Measurements from ENCODE around the gene SIGLEC15. TPM values are rescaled to one million over a fixed set of nuclear protein-coding genes. Genes with fewer than 3 reads are reported as not detected.
A peak's percentile ranks its signal among the peaks of the same experiment; 100 is the strongest.

Gene SIGLEC15, protein sequence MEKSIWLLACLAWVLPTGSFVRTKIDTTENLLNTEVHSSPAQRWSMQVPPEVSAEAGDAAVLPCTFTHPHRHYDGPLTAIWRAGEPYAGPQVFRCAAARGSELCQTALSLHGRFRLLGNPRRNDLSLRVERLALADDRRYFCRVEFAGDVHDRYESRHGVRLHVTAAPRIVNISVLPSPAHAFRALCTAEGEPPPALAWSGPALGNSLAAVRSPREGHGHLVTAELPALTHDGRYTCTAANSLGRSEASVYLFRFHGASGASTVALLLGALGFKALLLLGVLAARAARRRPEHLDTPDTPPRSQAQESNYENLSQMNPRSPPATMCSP
- under 1 TPM in 3 of 6 donors, not detected in 3; 0.09 to 0.16 (median 0.13) TPM for polyA plus RNA-seq (ENCODE audit: low read depth in 6 of 6)

DNA sequence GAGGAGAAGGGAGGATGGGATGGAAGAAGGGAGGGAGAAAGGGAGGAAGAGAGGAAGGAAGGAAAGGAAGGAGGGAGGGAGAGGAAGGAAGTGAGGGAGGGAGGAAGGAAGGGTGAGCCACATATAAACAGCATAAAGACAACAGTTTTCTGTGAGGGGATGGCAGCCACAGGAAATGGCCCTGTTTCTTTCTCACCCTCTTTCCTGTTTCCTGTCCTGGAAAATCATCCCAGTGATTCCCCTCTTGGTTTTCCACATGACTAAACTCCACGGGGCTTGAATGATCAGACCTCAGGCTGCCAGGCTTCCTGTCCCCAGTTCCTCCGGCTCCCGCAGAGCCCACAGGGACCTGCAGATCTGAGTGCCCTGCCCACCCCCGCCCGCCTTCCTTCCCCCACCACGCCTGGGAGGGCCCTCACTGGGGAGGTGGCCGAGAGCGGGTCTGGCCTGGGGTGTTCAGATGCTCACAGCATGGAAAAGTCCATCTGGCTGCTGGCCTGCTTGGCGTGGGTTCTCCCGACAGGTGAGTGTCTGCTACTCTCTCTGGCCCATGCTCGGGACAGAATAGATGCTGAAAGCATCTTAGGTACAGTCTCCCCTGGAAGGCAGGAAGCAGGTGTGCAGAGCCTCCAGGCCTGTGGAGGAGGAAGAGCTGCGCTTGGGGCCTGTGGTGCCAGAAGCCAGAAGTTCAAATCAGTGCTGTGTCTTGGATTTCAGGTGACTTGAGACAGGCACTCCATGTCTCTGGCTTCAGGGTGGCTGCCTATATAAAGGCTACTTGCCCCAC lies at the start of gene SIGLEC15:
Gene SIGLEC15 (plus strand): TSS at position 418 of the 787 bp plus-strand sequence. CDS start 54 bp downstream, at position 472.
- peak within 1 kb of the TSS in 3 of 8 donors; percentile 42 to 49 (median 47) for H3K4me3 Mint-ChIP-seq
- peaks cover 0 to 19% (median 7%) of the 10 kb centered on the region in 7 donors for H3K9me3 Mint-ChIP-seq
- peaks cover 0 to 5% of the 10 kb centered on the region in 2 donors for H3K36me3 Mint-ChIP-seq
- no peak for ATAC-seq (ENCODE audit: low read depth in 2 of 2)
- peaks cover 28 to 38% (median 36%) of the 10 kb centered on the region in 3 donors for H3K4me1 Mint-ChIP-seq
- peaks cover 18 to 59% (median 38%) of the 10 kb centered on the region in 3 donors for H3K27me3 Mint-ChIP-seq
- DNase-seq: no peak
- peak within 1 kb of the TSS in 3 of 6 donors; percentile 42 to 84 (median 79) for H3K27ac Mint-ChIP-seq

DNA sequence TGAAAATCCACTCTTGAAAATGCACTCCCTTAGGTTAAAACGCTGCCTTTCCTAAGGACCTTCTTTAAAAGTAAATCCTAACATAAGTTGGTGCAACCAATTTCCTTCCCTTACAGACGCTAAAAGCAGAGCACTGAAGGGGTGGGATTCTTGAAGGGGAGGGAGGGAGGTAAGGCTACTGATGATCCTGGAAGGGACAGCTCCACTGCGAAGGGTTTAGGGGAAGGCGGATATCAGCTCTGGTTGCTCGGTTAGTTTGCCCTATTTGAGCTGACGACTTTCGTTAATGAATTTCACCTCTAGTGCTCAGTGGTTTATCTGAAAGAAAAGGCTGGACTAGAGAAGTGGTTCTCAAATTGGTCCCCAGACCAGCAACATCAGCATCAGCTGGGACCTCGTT lies 49.7 kb upstream of the SIGLEC15 start:
- Mint-ChIP-seq H3K4me3 (peak overlapping the region; percentile 82 to 92 (median 88)), H3K9me3 (peaks cover 0 to 2% (median 0%) of the 10 kb centered on the region in 7 donors), H3K27me3 (peaks cover 40 to 75% (median 44%) of the 10 kb centered on the region in 3 donors), H3K27ac (no peak overlapping the region), H3K4me1 (peaks cover 16 to 27% (median 18%) of the 10 kb centered on the region in 3 donors), H3K36me3 (no peaks in the 10 kb centered on the region)
- ATAC-seq (ENCODE audit: low read depth in 2 of 2) (no peak), DNase-seq (no peak)

DNA sequence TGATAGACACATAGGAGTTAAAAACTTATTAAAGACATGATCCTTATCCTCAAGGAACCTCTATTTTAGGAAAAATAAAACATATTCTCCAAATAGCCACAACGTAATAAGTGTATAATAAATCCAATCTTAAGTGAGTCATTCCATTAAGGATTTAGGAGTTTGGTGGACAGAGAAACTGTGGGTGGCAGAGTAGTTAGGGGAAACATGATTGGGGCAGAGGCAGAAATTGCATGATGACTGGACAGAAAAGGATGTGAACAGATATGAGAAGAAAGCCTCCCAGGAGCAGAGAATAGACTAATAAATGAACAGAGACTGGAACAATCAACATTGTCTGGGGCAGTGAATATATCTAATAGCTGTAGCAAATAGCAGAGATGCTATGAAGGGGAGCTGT lies 48.1 kb upstream of the SIGLEC15 start:
- H3K27ac Mint-ChIP-seq: peak overlapping the region in 1 of 6 donors; percentile 65
- H3K4me3 Mint-ChIP-seq: no peak overlapping the region
- peaks cover 0 to 4% of the 10 kb centered on the region in 2 donors for H3K36me3 Mint-ChIP-seq
- no peak for DNase-seq
- H3K9me3 Mint-ChIP-seq: peaks cover 0 to 2% (median 0%) of the 10 kb centered on the region in 7 donors
- ATAC-seq (ENCODE audit: low read depth in 2 of 2): no peak
- peaks cover 16 to 27% (median 18%) of the 10 kb centered on the region in 3 donors for H3K4me1 Mint-ChIP-seq
- H3K27me3 Mint-ChIP-seq: peaks cover 43 to 82% (median 49%) of the 10 kb centered on the region in 3 donors

DNA sequence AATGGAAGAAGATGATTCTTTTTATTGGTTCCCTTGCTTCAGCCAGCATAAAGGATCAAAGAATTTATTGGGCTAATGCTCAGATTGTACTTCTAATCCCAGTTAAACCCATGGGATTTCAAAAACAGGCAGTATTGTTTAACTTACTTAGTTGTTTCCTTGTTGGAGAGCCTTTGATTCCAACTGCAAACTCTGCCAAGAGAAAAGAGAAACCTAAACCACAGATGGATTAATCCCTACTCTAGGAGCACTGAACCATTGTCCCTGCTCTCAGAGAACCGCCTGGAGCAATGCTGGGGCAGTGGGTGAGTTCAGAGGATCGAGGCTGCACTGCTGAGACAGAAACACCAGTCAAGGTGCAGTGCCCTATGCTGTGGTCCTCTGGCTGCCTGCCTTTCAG lies 44.9 kb upstream of the SIGLEC15 start:
- Mint-ChIP-seq H3K9me3 (peaks cover 0 to 2% (median 0%) of the 10 kb centered on the region in 7 donors), H3K27ac (no peak overlapping the region), H3K27me3 (peaks cover 42 to 67% (median 52%) of the 10 kb centered on the region in 3 donors), H3K4me3 (no peak overlapping the region), H3K4me1 (peaks cover 0 to 9% (median 4%) of the 10 kb centered on the region in 3 donors), H3K36me3 (peaks cover 0 to 4% of the 10 kb centered on the region in 2 donors)
- no peak for DNase-seq
- no peak for ATAC-seq (ENCODE audit: low read depth in 2 of 2)

DNA sequence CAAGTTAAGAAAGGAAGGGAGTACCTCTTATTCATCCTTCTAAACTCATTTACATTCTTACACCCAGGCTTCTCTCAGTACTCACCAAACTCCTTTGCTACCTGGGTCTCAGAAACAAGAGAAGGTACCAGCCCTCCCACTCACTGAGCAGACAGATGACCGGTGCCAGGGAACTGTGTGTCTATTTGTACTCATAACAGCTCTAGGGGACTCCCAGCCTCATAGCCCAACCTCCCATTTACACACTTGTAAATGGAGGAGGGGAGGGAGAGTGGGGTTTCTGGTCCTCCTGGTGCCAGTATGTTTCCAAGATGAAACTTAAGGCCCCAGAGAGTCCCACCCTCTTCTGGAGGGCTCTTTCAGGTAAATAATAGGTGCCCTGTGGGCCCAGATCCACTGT lies 42.8 kb upstream of the SIGLEC15 start:
- no peak for ATAC-seq (ENCODE audit: low read depth in 2 of 2)

DNA sequence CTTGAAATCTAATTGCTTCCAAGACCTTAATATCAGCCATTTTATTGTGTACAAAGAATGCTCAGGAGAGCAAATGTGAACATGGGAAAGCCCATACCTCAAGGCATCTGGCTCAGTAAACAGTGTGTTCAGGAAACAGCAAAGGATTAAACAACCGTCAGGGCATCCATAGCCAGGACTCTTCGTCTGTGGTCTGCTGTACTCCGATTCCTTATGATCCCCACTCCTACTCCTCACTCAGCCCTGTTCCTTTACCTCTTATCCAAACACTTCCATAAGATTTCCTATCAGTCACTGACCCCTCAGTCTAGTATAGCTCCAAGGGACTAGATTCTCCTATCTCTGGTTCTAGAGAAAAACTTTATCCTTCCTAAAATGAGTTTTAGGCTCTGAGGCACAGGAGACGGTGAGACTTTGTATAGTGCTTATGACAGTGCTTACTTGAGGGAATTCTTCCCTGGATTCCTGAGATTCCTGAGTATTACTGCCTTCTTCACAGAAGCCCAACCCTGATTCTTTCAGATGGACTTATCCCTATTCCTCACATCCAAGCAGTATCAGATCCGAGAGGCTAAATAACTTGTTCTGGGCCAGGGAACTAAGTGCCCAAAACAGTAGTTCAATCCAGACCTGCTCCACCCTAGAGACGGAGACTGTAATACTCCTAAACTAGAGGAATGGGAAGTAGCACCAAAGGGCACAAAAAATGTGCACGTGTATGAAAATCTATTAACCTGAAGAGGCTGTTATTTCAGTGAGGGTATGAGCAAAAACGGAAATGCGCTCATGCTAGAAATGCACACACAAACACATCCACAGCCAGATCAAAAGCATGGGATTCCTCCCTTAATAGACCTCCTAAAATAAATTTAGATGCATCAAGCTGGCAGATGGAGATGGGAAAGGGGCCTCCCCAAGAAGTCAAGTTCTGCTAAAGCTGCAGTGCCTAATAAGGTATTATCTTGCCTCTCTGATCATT lies 42.1 kb upstream of the SIGLEC15 start:
- H3K36me3 Mint-ChIP-seq: peaks cover 0 to 4% of the 10 kb centered on the region in 2 donors
- H3K4me1 Mint-ChIP-seq: no peaks in the 10 kb centered on the region
- peaks cover 0 to 2% (median 0%) of the 10 kb centered on the region in 7 donors for H3K9me3 Mint-ChIP-seq
- no peak overlapping the region for H3K27ac Mint-ChIP-seq
- H3K27me3 Mint-ChIP-seq: peaks cover 24 to 45% (median 40%) of the 10 kb centered on the region in 3 donors
- ATAC-seq (ENCODE audit: low read depth in 2 of 2) (no peak), DNase-seq (no peak)
- no peak overlapping the region for H3K4me3 Mint-ChIP-seq

More for the DNA sequence above, 42.8 kb upstream of the SIGLEC15 start:
- DNase-seq: no peak
- Mint-ChIP-seq H3K27me3 (peaks cover 30 to 52% (median 47%) of the 10 kb centered on the region in 3 donors), H3K4me1 (no peaks in the 10 kb centered on the region), H3K9me3 (peaks cover 0 to 2% (median 0%) of the 10 kb centered on the region in 7 donors), H3K27ac (no peak overlapping the region), H3K4me3 (no peak overlapping the region), H3K36me3 (peaks cover 0 to 4% of the 10 kb centered on the region in 2 donors)

DNA sequence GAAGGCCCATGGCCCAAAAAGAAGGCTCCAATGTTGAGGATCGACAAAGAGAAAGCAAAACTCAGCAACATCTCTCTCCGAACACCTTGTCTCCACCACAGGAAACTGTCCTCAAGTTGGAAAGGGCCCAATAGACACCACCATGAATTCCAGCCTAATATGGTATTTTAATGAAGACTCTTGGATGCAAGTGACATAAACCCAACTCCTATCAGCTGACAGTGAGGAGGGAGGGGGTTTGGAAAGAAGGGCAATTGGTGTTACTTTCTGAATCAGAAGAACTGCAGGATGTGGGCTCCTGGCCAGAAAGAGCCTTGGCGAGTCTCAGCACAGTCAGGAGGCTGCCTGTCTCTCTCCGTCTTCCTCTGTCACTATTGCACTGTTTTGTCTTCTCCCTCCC lies 40.3 kb upstream of the SIGLEC15 start:
- Mint-ChIP-seq H3K27ac (no peak overlapping the region), H3K27me3 (peaks cover 19 to 28% (median 22%) of the 10 kb centered on the region in 3 donors), H3K4me1 (no peaks in the 10 kb centered on the region), H3K36me3 (peaks cover 0 to 4% of the 10 kb centered on the region in 2 donors), H3K9me3 (peaks cover 0 to 3% (median 0%) of the 10 kb centered on the region in 7 donors), H3K4me3 (peak overlapping the region in 1 of 8 donors; percentile 40)
- DNase-seq: no peak
- no peak for ATAC-seq (ENCODE audit: low read depth in 2 of 2)

DNA sequence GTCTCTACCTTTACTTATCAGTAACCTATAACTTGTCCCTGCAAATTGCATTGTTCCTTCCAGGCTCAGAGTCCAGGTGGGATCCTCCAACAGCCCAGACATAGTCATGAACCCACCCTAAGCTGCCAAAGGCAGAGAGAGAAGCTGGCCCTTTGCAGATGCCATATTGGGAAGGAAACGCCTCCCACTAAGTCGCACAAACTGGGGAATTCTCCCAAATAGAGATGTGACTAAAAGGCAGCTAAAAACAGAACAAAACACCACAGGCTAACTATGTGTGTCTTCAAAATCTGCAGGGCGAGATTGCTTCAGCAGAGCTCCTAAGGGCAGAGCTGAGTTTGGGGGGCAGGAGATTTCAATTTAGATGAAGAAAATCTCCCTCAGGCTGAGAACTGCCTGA lies 38.5 kb upstream of the SIGLEC15 start:
- H3K4me3 Mint-ChIP-seq: no peak overlapping the region
- ATAC-seq (ENCODE audit: low read depth in 2 of 2): no peak
- H3K27me3 Mint-ChIP-seq: peaks cover 10 to 14% (median 11%) of the 10 kb centered on the region in 3 donors
- peaks cover 0 to 4% (median 0%) of the 10 kb centered on the region in 7 donors for H3K9me3 Mint-ChIP-seq
- no peaks in the 10 kb centered on the region for H3K4me1 Mint-ChIP-seq
- no peak overlapping the region for H3K27ac Mint-ChIP-seq
- DNase-seq: no peak
- H3K36me3 Mint-ChIP-seq: no peaks in the 10 kb centered on the region

DNA sequence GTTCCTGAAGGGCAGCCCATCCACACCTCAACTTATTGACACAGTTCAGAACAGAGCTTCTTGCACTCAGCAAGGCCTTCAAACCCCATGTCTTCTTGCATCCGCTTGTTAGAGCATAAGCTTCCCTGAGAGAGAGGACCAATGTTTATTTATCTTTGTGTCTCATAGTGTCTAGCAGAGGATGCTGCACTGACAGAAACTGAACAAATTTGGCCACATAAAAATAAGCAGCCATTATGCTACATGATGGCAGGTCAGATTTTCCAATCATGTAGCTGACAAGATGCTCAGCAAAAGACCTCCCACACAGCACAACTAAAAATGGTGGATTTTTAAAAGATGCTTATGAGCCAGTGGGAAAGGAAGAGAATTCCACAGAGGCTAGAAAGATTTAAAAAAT lies 38.1 kb upstream of the SIGLEC15 start:
- Mint-ChIP-seq H3K4me1 (no peaks in the 10 kb centered on the region), H3K9me3 (peaks cover 0 to 4% (median 0%) of the 10 kb centered on the region in 7 donors), H3K4me3 (no peak overlapping the region), H3K27me3 (peaks cover 7 to 10% (median 9%) of the 10 kb centered on the region in 3 donors), H3K27ac (no peak overlapping the region), H3K36me3 (no peaks in the 10 kb centered on the region)
- ATAC-seq (ENCODE audit: low read depth in 2 of 2) (no peak), DNase-seq (no peak)

DNA sequence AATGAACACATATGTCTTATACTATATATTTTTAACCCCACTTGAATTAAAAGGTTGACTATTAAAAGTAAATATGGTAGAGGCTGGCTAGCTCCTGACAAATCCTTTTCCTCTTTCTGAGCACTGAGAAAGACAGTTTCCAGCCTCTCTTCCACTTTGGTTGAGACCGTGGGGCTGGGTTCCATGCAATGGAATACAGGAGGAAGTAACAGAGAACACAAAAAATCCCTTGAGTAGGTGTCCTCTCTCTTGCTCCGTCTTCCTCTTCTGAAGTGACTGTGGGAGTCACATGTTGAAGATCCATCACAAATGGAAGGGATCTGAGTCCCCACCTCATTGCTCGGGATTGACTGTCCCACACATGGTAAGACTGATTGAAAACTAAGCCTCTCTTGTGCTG lies 36.6 kb upstream of the SIGLEC15 start:
- no peak for DNase-seq
- Mint-ChIP-seq H3K27ac (no peak overlapping the region), H3K4me1 (no peaks in the 10 kb centered on the region), H3K9me3 (peaks cover 0 to 6% (median 2%) of the 10 kb centered on the region in 7 donors), H3K27me3 (no peaks in the 10 kb centered on the region), H3K4me3 (no peak overlapping the region), H3K36me3 (no peaks in the 10 kb centered on the region)
- no peak for ATAC-seq (ENCODE audit: low read depth in 2 of 2)

DNA sequence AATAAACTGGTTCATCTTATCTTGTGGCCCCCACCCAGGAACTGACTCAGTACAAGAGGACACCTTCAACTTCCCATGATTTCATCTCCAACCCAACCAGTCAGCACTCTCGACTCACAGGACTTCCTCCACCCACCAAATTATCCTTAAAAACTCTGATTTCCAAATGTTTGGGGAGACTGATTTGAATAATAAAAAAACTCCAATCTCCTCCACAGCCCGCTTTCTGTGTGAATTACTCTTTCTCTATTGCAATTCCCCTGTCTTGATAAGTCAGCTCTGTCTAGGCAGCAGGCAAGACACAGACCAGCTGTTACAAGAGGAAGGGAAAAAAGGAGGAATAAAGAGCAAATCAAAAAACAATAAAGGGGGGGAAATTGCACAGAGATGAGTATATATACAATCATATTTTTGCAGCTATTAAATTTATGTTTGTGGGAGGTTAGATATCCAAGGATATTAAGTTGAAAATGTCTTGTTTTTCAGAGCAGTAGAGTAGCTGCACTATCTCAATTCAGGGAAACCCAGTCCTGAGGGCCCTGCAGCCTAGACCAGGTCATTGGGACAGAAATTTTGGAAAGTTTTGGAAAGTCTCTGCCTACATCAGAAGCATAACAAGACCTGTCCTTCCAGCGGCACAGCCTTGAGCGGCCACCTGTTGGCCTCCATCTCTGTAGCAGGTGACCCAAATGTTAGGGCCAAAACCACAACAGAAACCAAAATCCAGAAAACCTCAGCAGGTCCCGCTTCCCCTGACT lies 32.8 kb upstream of the SIGLEC15 start:
- no peak overlapping the region for H3K4me3 Mint-ChIP-seq
- no peaks in the 10 kb centered on the region for H3K4me1 Mint-ChIP-seq
- H3K36me3 Mint-ChIP-seq: no peaks in the 10 kb centered on the region
- H3K9me3 Mint-ChIP-seq: peaks cover 0 to 10% (median 4%) of the 10 kb centered on the region in 7 donors
- no peak overlapping the region for H3K27ac Mint-ChIP-seq
- no peak for DNase-seq
- no peak for ATAC-seq (ENCODE audit: low read depth in 2 of 2)
- H3K27me3 Mint-ChIP-seq: no peaks in the 10 kb centered on the region
